GM18505 (cell line): ENCODE measurements around the gene MAPKAPK3.
"Not testable (repeated sequence)": the region's sequence is repeated elsewhere in the genome, so short reads cannot be mapped to it uniquely, and the experiment has no call there.

Source experiments
- ATAC-seq: cut with Tn5 transposase; IDR thresholded peaks from one replicate; pipeline ENCODE4 v1.9.1; 2021; ENCODE audit not compliant: unreplicated experiment
- POLR2A ChIP-seq: IDR thresholded peaks from 4 replicates; pipeline ENCODE4 v1.6.1; 2011; ENCODE audit warnings: borderline replicate concordance; ENCODE audit not compliant: insufficient read depth, insufficient read length; ENCODE audit errors: extremely low read depth

Gene MAPKAPK3

DNA sequence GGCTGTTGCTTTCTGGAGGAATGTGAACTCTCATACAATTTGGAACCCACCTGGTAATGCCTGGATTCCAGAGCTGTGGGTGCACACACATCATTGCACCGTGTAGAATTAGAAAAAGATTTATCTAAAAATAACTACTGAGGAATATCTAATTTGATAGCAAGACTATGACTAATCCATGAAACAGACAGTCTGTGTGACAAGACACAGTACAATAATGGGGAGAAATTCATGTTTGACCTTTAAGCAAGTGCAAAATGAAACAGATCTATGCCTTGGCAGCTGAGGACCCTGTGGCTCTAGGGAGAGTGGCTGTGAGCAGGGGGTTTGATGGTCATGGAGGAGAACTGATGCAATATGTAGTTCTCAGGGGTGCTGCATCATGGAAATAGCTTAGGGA lies 49.9 kb downstream of the MAPKAPK3 start:
- no peak for ATAC-seq
- TF ChIP-seq POLR2A = no peak

GRCh38 chr3:50671331-50671730 lies 54.4 kb downstream of the MAPKAPK3 start:
- TF ChIP-seq POLR2A = no peak
- no peak for ATAC-seq

DNA sequence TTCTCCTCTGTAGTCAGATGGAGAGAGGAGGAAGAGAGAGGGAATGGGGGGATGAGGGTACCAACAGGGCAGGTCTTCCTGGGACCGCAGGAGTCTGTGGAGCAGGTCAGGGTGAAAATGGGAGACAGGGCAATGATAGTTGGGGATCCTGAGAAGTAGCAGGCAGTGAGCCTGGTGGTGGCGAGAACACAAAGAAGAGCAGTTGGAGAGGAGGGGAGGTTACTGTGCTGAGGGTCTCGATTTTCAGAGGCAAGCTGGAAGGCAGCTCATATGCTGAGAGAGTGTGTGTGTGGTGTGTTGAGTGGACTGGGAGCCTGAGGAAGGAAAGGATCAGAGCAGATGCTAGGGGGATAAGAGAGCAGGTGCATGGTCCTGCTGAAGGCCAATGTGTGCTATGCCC lies 55.7 kb downstream of the MAPKAPK3 start:
- no peak for ATAC-seq
- no peak for TF ChIP-seq POLR2A

DNA sequence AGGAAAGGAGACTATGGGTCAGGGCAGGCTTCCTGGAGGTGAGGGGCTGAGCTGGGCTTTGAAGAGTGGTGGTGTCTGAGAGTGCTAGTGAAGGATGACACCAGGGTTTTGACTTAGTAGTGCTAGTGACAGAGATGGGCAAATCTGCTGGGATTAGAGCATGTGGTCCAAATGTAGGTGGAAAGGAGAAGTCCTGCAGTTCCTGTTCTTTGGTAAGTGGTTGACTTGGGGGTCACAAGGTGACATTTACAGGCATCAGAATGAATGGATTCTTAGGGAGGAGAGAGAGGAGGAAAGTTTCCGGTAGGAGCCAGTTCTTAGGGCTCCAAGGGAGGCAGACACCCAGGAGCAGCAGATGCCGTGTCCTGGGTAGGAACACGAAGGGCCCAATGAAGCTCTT lies 57.0 kb downstream of the MAPKAPK3 start:
- TF ChIP-seq POLR2A = no peak
- no peak for ATAC-seq

- no peak for TF ChIP-seq POLR2A
- no peak for ATAC-seq
Measured at GRCh38 chr3:50674349-50675178, 57.6 kb downstream of the MAPKAPK3 start, which contains the start of gene DOCK3. TSS of gene DOCK3 (plus strand) at chr3:50674927. CDS start at chr3:50675264, 337 bp downstream.

DNA sequence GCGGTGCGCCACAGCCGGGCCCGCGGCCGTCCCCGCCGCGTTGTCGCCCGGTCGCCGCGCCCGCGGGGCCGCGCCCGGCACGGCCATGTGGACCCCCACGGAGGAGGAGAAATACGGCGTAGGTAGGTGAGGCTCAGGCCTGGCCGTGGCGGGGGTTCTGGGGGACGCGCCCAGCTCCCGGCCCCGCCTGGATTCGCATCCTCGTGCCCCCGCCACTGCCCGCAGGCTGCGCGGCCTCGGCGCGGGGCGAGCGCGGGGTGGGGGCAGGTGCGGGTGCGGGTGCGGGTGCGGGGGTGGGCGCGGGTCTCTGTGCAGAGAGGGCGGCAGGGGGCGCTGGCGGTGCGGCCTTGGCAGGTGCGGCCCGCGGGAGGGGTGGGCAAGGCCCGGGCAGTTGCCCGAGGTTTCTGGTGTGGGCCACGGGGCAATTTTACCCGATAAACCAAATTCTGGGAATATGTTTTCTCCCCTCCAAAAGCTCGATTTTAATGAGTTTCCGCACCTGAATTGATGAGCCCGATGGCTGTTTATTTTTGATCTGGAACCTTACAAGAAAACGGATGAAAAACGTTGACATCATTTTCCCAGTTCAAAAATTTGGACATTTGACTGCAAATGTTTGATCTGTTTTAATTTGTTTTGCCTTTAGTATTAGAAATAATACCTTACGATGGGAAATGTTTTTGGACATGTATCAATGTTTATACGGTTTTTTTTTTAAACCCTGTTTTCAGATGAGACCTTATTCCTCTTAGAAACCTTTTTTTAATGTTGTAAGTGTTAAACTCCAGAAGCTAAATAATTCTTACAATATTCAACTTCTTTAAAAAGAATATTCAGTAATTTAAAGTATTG lies 58.5 kb downstream of the MAPKAPK3 start:
- ATAC-seq = no peak
- no peak for TF ChIP-seq POLR2A

GRCh38 chr3:50676031-50676705 lies 59.2 kb downstream of the MAPKAPK3 start:
- no peak for ATAC-seq
- TF ChIP-seq POLR2A = no peak

DNA sequence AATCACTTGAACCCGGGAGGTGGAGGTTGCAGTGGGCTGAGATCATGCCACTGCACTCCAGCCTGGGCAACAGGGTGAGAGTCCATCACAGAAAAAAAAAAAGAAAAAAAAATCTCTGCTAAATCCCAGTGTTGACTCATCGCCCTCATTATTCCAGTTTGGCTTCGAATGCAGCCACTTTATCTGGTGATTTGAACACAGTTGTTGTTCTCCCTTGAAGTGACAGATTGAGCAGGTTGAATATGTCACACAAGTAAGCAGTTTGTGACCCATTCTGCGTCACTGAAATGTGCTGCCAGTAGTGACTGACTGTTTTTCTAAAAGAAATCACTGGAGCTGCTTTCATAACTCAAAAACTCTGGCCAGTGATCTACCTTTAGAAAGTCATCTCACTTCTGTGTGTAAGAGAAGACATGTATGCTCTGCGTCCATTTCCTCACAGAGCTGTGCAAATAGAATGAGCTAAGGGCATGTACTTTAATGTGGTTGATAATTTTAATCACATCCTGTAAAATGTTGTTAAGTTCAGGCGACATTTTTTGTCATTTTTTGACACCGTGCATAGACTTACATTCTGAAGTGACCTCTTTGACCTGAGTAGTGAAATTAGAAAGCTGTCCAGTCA lies 70.3 kb downstream of the MAPKAPK3 start:
- no peak for TF ChIP-seq POLR2A
- no peak for ATAC-seq

GRCh38 chr3:50687916-50688315 lies 71.0 kb downstream of the MAPKAPK3 start:
- ATAC-seq = no peak
- no peak for TF ChIP-seq POLR2A

DNA sequence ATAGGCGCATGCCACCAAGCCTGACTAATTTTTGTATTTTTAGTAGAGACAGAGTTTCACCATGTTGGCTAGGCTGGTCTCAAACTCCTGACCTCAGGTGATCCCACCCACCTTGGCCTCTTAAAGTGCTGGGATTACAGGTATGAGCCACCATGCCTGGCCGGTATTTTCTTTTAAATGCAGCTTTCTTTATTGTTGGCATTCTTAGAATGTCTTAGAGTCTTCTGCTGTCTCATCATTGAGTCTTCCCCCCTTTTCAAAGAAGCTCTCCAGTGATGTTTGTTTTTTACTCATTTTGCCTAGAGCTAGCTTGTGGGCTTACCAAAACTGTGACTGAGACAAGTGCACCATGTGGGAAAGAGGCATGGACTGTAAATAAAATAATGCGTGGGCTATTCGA lies 71.7 kb downstream of the MAPKAPK3 start:
- not testable (repeated sequence) for ATAC-seq

DNA sequence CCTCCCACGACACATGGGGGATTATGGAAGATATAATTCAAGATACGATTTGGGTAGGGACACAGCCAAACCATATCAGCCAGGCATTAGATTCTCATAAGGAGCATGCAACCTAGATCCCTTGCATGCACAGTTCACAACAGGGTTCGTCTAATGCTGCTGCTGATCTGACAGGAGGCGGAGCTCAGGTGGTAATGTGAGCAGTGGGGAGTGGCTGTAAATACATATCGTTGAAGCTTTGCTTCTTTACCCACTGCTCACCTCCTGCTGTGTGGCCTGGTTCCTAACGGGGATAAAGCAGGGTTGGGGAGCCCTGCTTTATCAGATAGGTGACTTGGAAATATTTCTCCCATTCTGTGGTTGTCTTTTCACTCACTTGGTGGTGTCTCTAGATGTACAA lies 72.6 kb downstream of the MAPKAPK3 start:
- no peak for ATAC-seq
- TF ChIP-seq POLR2A = no peak

- ATAC-seq = no peak
- no peak for TF ChIP-seq POLR2A
Measured at GRCh38 chr3:50695031-50695430, 78.1 kb downstream of the MAPKAPK3 start.

- TF ChIP-seq POLR2A = no peak
Measured at GRCh38 chr3:50696276-50696675, 79.3 kb downstream of the MAPKAPK3 start.

GRCh38 chr3:50698269-50698668 lies 81.3 kb downstream of the MAPKAPK3 start:
- no peak for TF ChIP-seq POLR2A
- ATAC-seq = no peak

More at GRCh38 chr3:50696276-50696675, 79.3 kb downstream of the MAPKAPK3 start:
- no peak for ATAC-seq
